GM23248 (cell line): ENCODE data around the gene RAB36. TPM values are rescaled to one million over a fixed set of nuclear protein-coding genes. Genes with fewer than 3 reads are reported as not detected.

Source experiments
- DNase-seq: peaks from one replicate; pipeline ENCODE4 v3.0.0-alpha.2; 2015
- H2AFZ ChIP-seq: fragments of 200-600 bp; sonication (generic); 2 replicates; pipeline ENCODE4 v1.6.1; 2016; ENCODE audit warnings: antibody characterized with exemption
- H3F3A ChIP-seq: fragments of 200-600 bp; sonication (generic); 2 replicates; pipeline ENCODE4 v1.6.1; 2016; ENCODE audit warnings: mild to moderate bottlenecking, antibody characterized with exemption, mixed run types; ENCODE audit not compliant: insufficient read depth
- H3K27ac ChIP-seq: fragments of 200-600 bp; sonication (generic); 2 replicates; pipeline ENCODE4 v1.5.1; 2016; ENCODE audit warnings: mild to moderate bottlenecking
- H3K27me3 ChIP-seq: fragments of 200-600 bp; sonication (generic); replicated peaks from 2 replicates; pipeline ENCODE4 v1.6.1; 2016; ENCODE audit warnings: mild to moderate bottlenecking; ENCODE audit not compliant: insufficient read depth
- H3K36me3 ChIP-seq: fragments of 200-600 bp; sonication (generic); 2 replicates; pipeline ENCODE4 v1.6.1; 2016; ENCODE audit warnings: low read depth, mild to moderate bottlenecking
- H3K4me1 ChIP-seq: fragments of 200-600 bp; sonication (generic); 2 replicates; pipeline ENCODE4 v1.6.1; 2016; ENCODE audit warnings: mild to moderate bottlenecking; ENCODE audit not compliant: insufficient read depth
- H3K4me2 ChIP-seq: fragments of 200-600 bp; sonication (generic); one replicate; pipeline ENCODE4 v1.6.1; 2016; ENCODE audit warnings: mild to moderate bottlenecking; ENCODE audit not compliant: unreplicated experiment
- H3K4me3 ChIP-seq: fragments of 200-600 bp; sonication (generic); 2 replicates; pipeline ENCODE4 v1.5.1; 2016; ENCODE audit warnings: mild to moderate bottlenecking
- H3K79me2 ChIP-seq: fragments of 200-600 bp; sonication (generic); 2 replicates; pipeline ENCODE4 v1.6.1; 2016; ENCODE audit warnings: mild to moderate bottlenecking; ENCODE audit not compliant: insufficient read depth
- H3K9ac ChIP-seq: fragments of 200-600 bp; sonication (generic); 2 replicates; pipeline ENCODE4 v1.6.1; 2016; ENCODE audit warnings: mild to moderate bottlenecking
- H3K9me2 ChIP-seq: fragments of 200-600 bp; sonication (generic); 2 replicates; pipeline ENCODE4 v1.6.1; 2016; ENCODE audit warnings: mixed run types, mild to moderate bottlenecking, moderate library complexity; ENCODE audit not compliant: insufficient read depth
- H3K9me3 ChIP-seq: fragments of 200-600 bp; sonication (generic); one replicate; pipeline ENCODE4 v1.6.1; 2017; ENCODE audit warnings: low read depth
- H4K20me1 ChIP-seq: fragments of 200-600 bp; sonication (generic); 2 replicates; pipeline ENCODE4 v1.6.0; 2016; ENCODE audit not compliant: insufficient read depth
- EZH2 ChIP-seq: fragments of 200-600 bp; sonication (generic); IDR thresholded peaks from 2 replicates; pipeline ENCODE4 v1.6.1; 2018; ENCODE audit warnings: antibody characterized with exemption, mild to moderate bottlenecking; ENCODE audit not compliant: insufficient read depth, poor library complexity, severe bottlenecking
- EZH2phosphoT487 ChIP-seq: fragments of 200-600 bp; sonication (generic); IDR thresholded peaks from 2 replicates; pipeline ENCODE4 v1.6.1; 2018; ENCODE audit warnings: antibody characterized with exemption, moderate library complexity, mild to moderate bottlenecking, low read depth; ENCODE audit not compliant: insufficient read depth
- WGBS, 2 experiments: methylation state at CpG; one replicate each; pipeline ENCODE4 v1.1.6; 2015 to 2017; ENCODE audit warnings: low lambda C conversion rate in 2 of 2, low coverage in 1 of 2; ENCODE audit errors: missing lambda C conversion rate in 2 of 2; 5-methylcytosine and 5-hydroxymethylcytosine counted together
- in situ Hi-C: fragments of 300-500 bp; cut with MboI; formaldehyde crosslinking; loops from 2 replicates; pipeline ENCODE4 v1.15.0; 2020
- polyA plus RNA-seq: library from polyadenylated mRNA; unstranded; fragments of >200 nt; fragmentation: Nextera tagmentation; extraction: Ambion mirVana; gene quantifications from 2 replicates; pipeline ENCODE4 v1.2.1, GENCODE V29; 2016
- total RNA-seq: library from RNA; depleted of rRNA; stranded (reverse); fragments of >200 nt; shearing (Covaris generic); gene quantifications from 2 replicates; pipeline ENCODE4 v1.2.3, GENCODE V29; 2014

RAB36 gene
- total and polyA plus RNA-seq, 2 experiments from 2014 or later = 3.5 to 6.8 TPM

DNA sequence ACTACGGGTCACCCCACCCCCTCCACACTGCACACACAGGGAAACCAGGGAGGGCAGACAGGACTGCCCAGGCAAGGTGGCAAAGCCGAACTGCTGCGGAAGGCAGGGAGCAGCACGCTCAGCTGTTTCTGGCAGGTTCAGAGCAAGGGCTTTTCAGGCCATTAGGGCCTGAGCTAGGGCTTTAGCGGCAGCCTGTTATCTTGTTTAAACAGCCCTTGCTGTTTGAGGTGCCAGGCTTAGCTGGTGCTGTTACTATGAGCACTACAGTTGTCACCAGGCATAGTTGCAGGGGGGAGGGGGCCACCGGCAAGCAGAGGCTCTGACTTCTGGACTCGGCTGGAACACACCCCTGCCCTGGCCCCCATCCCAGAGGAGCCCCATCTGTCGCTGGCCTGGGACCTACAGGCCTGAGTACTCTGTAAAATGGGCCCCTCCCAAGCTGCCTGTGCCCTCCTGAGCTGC lies 38.3 kb upstream of the RAB36 start:
- Histone ChIP-seq H3K79me2 (no peaks in the 10 kb centered on the region), H4K20me1 (no peaks in the 10 kb centered on the region), H3K4me3 (no peak overlapping the region), H3K4me1 (no peaks in the 10 kb centered on the region), H3K36me3 (no peaks in the 10 kb centered on the region), H3K9me3 (no peaks in the 10 kb centered on the region), H3K9ac (no peak overlapping the region), H3K4me2 (no peak overlapping the region), H3K27me3 (no peaks in the 10 kb centered on the region), H2AFZ (no peak overlapping the region), H3K27ac (no peak overlapping the region), H3F3A (no peaks in the 10 kb centered on the region), H3K9me2 (no peaks in the 10 kb centered on the region)
- no peak for DNase-seq
- TF ChIP-seq EZH2 (no peak), EZH2phosphoT487 (no peak)
- 58 to 66% methylated on average over 8 of the region's 8 CpGs for WGBS, 2 experiments
- in situ Hi-C loops = no loop called here

DNA sequence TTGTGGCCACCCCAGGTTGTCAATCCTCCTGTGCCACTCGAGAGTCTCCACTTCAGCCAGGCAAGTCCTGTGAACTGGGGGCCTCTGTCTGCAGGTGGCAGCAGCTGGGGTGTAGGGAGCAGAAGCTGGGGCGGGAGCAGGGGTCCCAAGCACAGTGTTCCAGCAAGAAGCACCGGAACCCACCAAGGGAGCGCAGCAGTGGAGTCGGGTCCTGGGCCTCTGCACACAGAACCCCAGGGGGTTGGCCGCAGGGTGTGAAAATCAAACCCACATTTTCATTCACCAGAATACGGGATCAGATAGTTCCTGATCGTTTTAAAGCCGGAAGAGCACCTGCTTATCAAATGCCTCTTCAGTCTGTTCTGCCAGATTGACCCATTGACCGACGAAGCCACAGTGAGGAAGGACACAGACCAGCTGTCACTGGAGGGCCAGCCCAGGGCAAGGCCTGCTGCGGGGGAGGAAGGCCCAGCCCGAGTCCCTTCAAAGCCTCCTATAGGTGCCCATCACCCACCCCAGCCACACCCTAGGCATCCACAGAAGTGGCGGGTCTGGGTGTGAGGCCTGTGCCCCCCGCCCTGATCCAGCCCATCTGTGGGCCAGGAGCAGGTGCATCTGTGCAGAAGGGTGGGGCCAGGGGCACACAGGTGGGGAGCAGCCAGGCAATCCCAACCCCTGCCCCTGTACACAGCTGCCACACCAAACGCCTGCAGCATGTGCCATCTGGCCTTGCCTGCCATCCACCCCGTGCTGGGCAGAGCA lies 37.6 kb upstream of the RAB36 start:
- H3K4me3 ChIP-seq = no peak overlapping the region
- in situ Hi-C loops = no loop called here

DNA sequence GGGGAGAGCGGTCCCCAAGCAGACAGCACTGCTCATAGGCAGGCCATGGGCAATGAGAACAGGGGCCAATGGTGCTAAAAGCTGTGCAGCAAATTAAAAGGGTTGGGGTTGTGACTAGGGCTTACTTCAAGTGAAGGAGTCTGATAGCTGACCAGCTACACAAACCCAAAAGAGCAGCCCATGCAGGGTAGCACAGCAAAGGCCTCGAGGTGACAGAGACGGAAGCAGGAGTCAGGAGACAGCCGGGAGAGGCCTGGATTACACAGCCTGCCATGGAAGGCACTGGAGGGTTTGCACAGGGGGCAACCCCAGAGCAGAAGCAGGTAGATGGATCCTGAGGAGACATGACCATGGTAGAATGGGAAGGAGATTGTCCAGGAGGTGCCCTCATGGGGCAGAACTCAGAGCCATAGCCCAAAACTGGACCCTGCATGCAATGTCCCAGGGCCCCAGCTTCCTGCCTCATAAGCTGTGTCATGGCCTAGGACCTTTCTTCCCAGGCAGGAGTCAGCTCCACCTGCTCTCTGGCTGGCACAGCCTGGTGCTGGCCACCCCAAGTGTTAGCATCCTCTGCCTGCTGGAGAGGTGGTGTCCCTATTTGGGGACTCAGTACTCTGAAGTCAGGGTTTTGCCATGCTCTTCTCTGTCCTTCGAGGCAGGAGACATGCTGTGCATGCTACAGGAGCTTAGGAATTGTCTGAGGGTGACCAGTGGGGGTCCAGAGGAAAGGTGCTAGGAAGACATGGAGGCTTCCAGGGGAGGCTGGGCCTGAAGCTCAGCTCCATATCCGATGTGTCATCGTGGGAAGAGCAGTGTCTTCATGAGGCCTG lies 36.8 kb upstream of the RAB36 start:
- in situ Hi-C loops = no loop called here
- no peak for TF ChIP-seq EZH2phosphoT487
- no peak for TF ChIP-seq EZH2

More for the DNA sequence above, 37.6 kb upstream of the RAB36 start:
- DNase-seq = no peak
- no peaks in the 10 kb centered on the region for H3K27me3 ChIP-seq
- TF ChIP-seq EZH2 (no peak), EZH2phosphoT487 (no peak)
- H3K27ac ChIP-seq = no peak overlapping the region
- 78 to 83% methylated on average over 16 to 17 of the region's 17 CpGs for WGBS, 2 experiments
- no peak overlapping the region for H3K9ac ChIP-seq
- no peaks in the 10 kb centered on the region for H3K79me2 ChIP-seq
- H4K20me1 ChIP-seq = no peaks in the 10 kb centered on the region
- H3K4me1 ChIP-seq = no peaks in the 10 kb centered on the region
- H3K36me3 ChIP-seq = no peaks in the 10 kb centered on the region
- H3K4me2 ChIP-seq = no peak overlapping the region
- H3K9me2 ChIP-seq = no peaks in the 10 kb centered on the region
- no peaks in the 10 kb centered on the region for H3K9me3 ChIP-seq
- no peaks in the 10 kb centered on the region for H3F3A ChIP-seq
- H2AFZ ChIP-seq = no peak overlapping the region

DNA sequence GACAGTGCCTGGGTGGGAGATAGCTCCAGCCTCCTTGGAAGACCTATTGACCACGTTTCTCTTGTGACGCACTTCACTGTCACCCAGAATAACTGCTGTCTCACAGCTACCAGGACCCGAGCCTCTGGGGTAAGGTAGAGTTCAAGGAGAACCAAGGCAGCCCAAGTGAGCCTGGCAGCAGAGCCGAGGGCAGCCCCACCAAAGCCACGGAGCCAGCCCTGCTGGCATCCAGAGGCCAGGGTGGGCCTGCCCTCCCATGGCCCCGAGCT lies 36.3 kb upstream of the RAB36 start:
- Histone ChIP-seq H3F3A (no peaks in the 10 kb centered on the region), H3K9ac (no peak overlapping the region), H3K4me3 (no peak overlapping the region), H3K4me1 (no peaks in the 10 kb centered on the region), H2AFZ (no peak overlapping the region), H3K9me3 (no peaks in the 10 kb centered on the region), H3K27me3 (no peaks in the 10 kb centered on the region), H4K20me1 (no peaks in the 10 kb centered on the region), H3K79me2 (no peaks in the 10 kb centered on the region), H3K9me2 (no peaks in the 10 kb centered on the region), H3K4me2 (no peak overlapping the region), H3K27ac (no peak overlapping the region), H3K36me3 (no peaks in the 10 kb centered on the region)
- in situ Hi-C loops = no loop called here
- DNase-seq = no peak
- TF ChIP-seq EZH2phosphoT487 (no peak), EZH2 (no peak)
- 73 to 74% methylated on average over 6 of the region's 6 CpGs for WGBS, 2 experiments

More for the DNA sequence above, 36.8 kb upstream of the RAB36 start:
- H3F3A ChIP-seq = no peaks in the 10 kb centered on the region
- no peak overlapping the region for H3K9ac ChIP-seq
- H3K4me3 ChIP-seq = no peak overlapping the region
- no peaks in the 10 kb centered on the region for H3K79me2 ChIP-seq
- no peaks in the 10 kb centered on the region for H3K36me3 ChIP-seq
- H3K4me1 ChIP-seq = no peaks in the 10 kb centered on the region
- H3K9me2 ChIP-seq = no peaks in the 10 kb centered on the region
- no peak overlapping the region for H3K4me2 ChIP-seq
- H3K27me3 ChIP-seq = no peaks in the 10 kb centered on the region
- no peaks in the 10 kb centered on the region for H3K9me3 ChIP-seq
- WGBS, 2 experiments = 64 to 85% methylated on average over 7 of the region's 7 CpGs
- H3K27ac ChIP-seq = no peak overlapping the region
- H2AFZ ChIP-seq = no peak overlapping the region
- no peak for DNase-seq
- H4K20me1 ChIP-seq = no peaks in the 10 kb centered on the region
